Activated CD8-positive, alpha-beta T cell treated with anti-CD3 and anti-CD28 coated beads for 36 hours (primary cell): Measurements from ENCODE around the gene MCU. TPM values are rescaled to one million over a fixed set of nuclear protein-coding genes. Genes with fewer than 3 reads are reported as not detected.

Source experiments
- ATAC-seq: fragments of 200-7000 bp; cut with Tn5 transposase; one replicate; pipeline ENCODE4 v1.10.0; 2021; ENCODE audit warnings: mild to moderate bottlenecking, moderate library complexity
- CTCF ChIA-PET: fragments of 350-600 bp; sonication (Branson Sonifier 250); formaldehyde crosslinking; loops from one replicate; lab custom pipeline; 2021; ENCODE audit warnings: antibody characterized with exemption; lab: Charles Lee
- POLR2A ChIA-PET: fragments of 350-600 bp; sonication (Branson Sonifier 250); formaldehyde crosslinking; loops from one replicate; lab custom pipeline; 2021; ENCODE audit warnings: antibody characterized with exemption; lab: Charles Lee
- DNase-seq: peaks from one replicate; pipeline ENCODE4 v3.0.0-alpha.2; 2020
- H3K27ac Mint-ChIP-seq: one replicate; pipeline ENCODE4 v1.8.0; 2021; ENCODE audit warnings: mild to moderate bottlenecking, mixed read lengths
- H3K27me3 Mint-ChIP-seq: one replicate; pipeline ENCODE4 v1.8.0; 2021; ENCODE audit warnings: mixed read lengths
- H3K36me3 Mint-ChIP-seq: one replicate; pipeline ENCODE4 v1.8.0; 2021; ENCODE audit warnings: low read depth, mixed read lengths
- H3K4me1 Mint-ChIP-seq: one replicate; pipeline ENCODE4 v1.8.0; 2021; ENCODE audit warnings: low read depth, mixed read lengths
- H3K4me3 Mint-ChIP-seq: one replicate; pipeline ENCODE4 v1.8.0; 2021; ENCODE audit warnings: mild to moderate bottlenecking, moderate library complexity, mixed read lengths
- H3K9me3 Mint-ChIP-seq: one replicate; pipeline ENCODE4 v1.8.0; 2021; ENCODE audit warnings: mixed read lengths
- intact Hi-C: fragments of 100-400 bp; cut with micrococcal nuclease; formaldehyde crosslinking; loops from one replicate; pipeline ENCODE4 v1.10.0; 2022
- total RNA-seq, 2 experiments: library from RNA; stranded (reverse); gene quantifications; one replicate each; pipeline ENCODE4 v1.2.3, GENCODE V29; 2021
- TF ChIP-seq, protein P1 (sequence below): fragments of 200-600 bp; IDR thresholded peaks from one replicate; pipeline ENCODE4 v1.8.0; 2022; ENCODE audit warnings: antibody characterized with exemption, mild to moderate bottlenecking

The MCU gene
- total RNA-seq, 2 experiments from 2014 or later = 17.1 to 18.3 TPM

DNA sequence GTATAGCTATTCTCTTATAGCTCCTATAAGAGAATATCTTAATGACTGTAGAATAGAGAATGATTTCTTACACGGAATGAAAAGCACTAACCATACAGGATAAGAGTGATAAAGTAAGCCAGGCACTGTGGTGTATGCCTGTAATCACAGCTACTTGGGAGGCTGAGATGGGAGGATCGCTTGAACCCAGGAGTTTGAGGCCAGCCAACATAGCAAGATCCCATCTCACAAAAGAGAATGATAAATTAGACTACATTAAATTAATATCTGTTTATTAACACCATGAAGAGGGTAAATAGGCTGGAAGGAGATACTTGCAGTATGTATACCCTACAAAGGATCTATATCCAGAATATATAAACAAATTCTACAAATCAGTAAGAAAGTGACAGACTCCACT lies 189.3 kb downstream of the MCU start:
- peaks cover 4% of the 10 kb centered on the region for H3K4me1 Mint-ChIP-seq
- ChIA-PET POLR2A (no interaction called here), CTCF (interaction anchor here (1.9 kb wide), 1 partner anchor 9 kb away, joined by 5 read pairs; no protein-coding TSS in a partner anchor)
- DNase-seq (no peak), ATAC-seq (no peak)
- H3K27me3 Mint-ChIP-seq = no peaks in the 10 kb centered on the region
- H3K4me3 Mint-ChIP-seq = no peak overlapping the region
- H3K9me3 Mint-ChIP-seq = peaks cover 10% of the 10 kb centered on the region
- intact Hi-C loops = no loop called here
- H3K27ac Mint-ChIP-seq = no peak overlapping the region
- TF ChIP-seq, protein P1, sequence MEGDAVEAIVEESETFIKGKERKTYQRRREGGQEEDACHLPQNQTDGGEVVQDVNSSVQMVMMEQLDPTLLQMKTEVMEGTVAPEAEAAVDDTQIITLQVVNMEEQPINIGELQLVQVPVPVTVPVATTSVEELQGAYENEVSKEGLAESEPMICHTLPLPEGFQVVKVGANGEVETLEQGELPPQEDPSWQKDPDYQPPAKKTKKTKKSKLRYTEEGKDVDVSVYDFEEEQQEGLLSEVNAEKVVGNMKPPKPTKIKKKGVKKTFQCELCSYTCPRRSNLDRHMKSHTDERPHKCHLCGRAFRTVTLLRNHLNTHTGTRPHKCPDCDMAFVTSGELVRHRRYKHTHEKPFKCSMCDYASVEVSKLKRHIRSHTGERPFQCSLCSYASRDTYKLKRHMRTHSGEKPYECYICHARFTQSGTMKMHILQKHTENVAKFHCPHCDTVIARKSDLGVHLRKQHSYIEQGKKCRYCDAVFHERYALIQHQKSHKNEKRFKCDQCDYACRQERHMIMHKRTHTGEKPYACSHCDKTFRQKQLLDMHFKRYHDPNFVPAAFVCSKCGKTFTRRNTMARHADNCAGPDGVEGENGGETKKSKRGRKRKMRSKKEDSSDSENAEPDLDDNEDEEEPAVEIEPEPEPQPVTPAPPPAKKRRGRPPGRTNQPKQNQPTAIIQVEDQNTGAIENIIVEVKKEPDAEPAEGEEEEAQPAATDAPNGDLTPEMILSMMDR = no peak
- peaks cover 20% of the 10 kb centered on the region for H3K36me3 Mint-ChIP-seq

DNA sequence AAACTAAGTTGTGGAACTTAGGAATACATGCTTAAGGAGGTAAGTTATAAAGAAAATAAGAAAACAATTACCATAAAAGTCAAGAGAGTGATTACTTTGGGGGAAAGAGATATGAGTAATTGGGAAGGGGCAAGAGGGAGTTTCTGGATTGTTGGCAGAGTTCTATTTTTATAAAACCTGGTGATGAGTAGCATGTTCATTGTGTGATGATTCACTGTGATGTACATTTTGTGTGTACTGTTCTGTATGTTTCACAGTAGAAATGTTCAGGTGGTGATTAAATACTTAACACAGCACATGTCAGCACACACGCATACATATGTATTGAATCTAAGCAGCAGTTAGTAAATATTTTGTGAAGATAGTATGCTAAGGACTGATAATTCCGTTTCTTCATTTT lies 191.9 kb downstream of the MCU start:
- ChIA-PET POLR2A (no interaction called here), CTCF (interaction anchor here (0.7 kb wide), 1 partner anchor 73 kb away, joined by 3 read pairs; no protein-coding TSS in a partner anchor)
- Mint-ChIP-seq H3K4me1 (peaks cover 15% of the 10 kb centered on the region), H3K4me3 (no peak overlapping the region), H3K9me3 (peaks cover 10% of the 10 kb centered on the region), H3K27me3 (no peaks in the 10 kb centered on the region), H3K27ac (no peak overlapping the region), H3K36me3 (peaks cover 34% of the 10 kb centered on the region)
- intact Hi-C loops = no loop called here
- DNase-seq (no peak), ATAC-seq (no peak)
- TF ChIP-seq, protein P1 = no peak

DNA sequence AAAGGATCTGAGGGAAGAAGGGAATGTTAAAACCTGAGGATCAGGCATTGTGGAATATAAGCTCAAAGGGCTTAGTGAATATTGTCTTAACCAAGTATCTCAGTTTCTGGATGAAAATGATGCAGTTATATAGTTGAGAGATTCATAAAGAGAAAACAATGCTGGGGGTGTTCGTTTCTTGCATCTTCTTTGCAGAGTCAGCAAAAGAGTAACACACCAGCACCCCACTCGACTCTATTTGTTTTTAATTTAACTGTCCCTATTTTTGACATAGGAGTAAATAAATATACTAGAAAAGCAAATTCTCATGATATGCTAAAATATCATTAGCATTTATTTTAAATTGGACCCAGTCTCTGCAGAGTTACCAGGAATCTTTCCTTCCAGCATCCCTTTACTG lies 194.0 kb downstream of the MCU start:
- POLR2A ChIA-PET = no interaction called here
- CTCF ChIA-PET = interaction anchor here (1.3 kb wide), 1 partner anchor 46 kb away, joined by 3 read pairs; no protein-coding TSS in a partner anchor
- DNase-seq (no peak), ATAC-seq (no peak)
- H3K27ac Mint-ChIP-seq = peak overlapping the region; percentile 63
- H3K4me1 Mint-ChIP-seq = peaks cover 15% of the 10 kb centered on the region
- H3K27me3 Mint-ChIP-seq = peaks cover 2% of the 10 kb centered on the region
- TF ChIP-seq, protein P1 = no peak
- intact Hi-C loops = no loop called here
- no peak overlapping the region for H3K4me3 Mint-ChIP-seq
- H3K36me3 Mint-ChIP-seq = peaks cover 32% of the 10 kb centered on the region
- peaks cover 10% of the 10 kb centered on the region for H3K9me3 Mint-ChIP-seq

DNA sequence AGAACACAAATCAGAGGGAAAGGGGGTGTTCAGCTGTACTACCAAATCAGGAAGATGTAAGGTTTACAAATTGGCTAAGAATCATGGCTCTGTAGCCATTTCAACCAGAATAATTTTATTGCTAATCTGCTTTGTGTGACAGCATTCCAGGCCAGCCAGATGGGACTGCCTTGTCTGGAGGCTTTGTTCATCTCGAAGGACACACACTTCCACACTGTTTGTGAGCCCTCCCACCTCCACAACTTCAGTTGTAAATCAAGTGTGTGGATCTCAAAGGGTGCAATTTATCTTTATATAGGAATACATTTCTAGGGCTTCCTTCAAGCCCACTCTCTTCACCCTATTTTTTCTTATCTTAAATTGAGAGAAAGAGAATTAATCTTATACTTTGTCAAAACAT lies 194.7 kb downstream of the MCU start:
- ChIA-PET POLR2A (interaction anchor here (1.4 kb wide), 1 partner anchor 15 kb away, joined by 4 read pairs; no protein-coding TSS in a partner anchor), CTCF (interaction anchor here (1.3 kb wide), 1 partner anchor 47 kb away, joined by 3 read pairs; no protein-coding TSS in a partner anchor)
- H3K9me3 Mint-ChIP-seq = peaks cover 8% of the 10 kb centered on the region
- intact Hi-C loops = no loop called here
- peaks cover 2% of the 10 kb centered on the region for H3K27me3 Mint-ChIP-seq
- no peak overlapping the region for H3K4me3 Mint-ChIP-seq
- TF ChIP-seq, protein P1 = no peak
- peaks cover 32% of the 10 kb centered on the region for H3K36me3 Mint-ChIP-seq
- peak overlapping the region; percentile 84 for H3K27ac Mint-ChIP-seq
- peaks cover 15% of the 10 kb centered on the region for H3K4me1 Mint-ChIP-seq
- DNase-seq (no peak), ATAC-seq (no peak)

DNA sequence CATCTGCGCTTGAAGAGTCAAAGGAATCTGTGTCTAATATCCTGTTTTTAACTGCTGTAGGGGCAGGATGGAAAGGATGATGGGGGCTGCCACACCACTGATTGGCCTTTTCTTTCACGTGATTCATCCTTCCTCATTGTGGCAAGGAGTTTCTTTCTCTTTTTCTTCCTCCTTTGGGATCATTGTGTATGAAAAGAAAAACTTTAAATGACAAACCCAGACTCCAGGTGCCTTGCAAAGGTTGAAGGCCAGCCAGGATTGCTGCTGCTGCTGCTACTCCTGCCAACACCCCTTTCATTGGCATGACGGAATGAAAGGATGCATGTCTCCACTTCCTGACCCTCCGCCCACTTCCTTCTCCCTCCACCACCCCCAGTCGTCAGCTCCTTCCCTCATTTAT lies 195.1 kb downstream of the MCU start:
- ChIA-PET CTCF (no interaction called here), POLR2A (interaction anchor here (1.4 kb wide), 1 partner anchor 16 kb away, joined by 4 read pairs; no protein-coding TSS in a partner anchor)
- peaks cover 15% of the 10 kb centered on the region for H3K4me1 Mint-ChIP-seq
- ATAC-seq (peak; percentile 56), DNase-seq (peak; percentile 39)
- H3K27ac Mint-ChIP-seq = peak overlapping the region; percentile 84
- peaks cover 30% of the 10 kb centered on the region for H3K36me3 Mint-ChIP-seq
- TF ChIP-seq, protein P1 = no peak
- intact Hi-C loops = no loop called here
- peaks cover 5% of the 10 kb centered on the region for H3K9me3 Mint-ChIP-seq
- peak overlapping the region; percentile 50 for H3K4me3 Mint-ChIP-seq
- peaks cover 2% of the 10 kb centered on the region for H3K27me3 Mint-ChIP-seq
